HG03342 (cell line): ENCODE data around the gene HVCN1.
"Not testable (repeated sequence)": the region's sequence is repeated elsewhere in the genome, so short reads cannot be mapped to it uniquely, and the experiment has no call there.

Source experiments
- ATAC-seq: cut with Tn5 transposase; IDR thresholded peaks from one replicate; pipeline ENCODE4 v1.9.1; 2021; ENCODE audit warnings: mild to moderate bottlenecking, moderate library complexity; ENCODE audit not compliant: unreplicated experiment

Gene HVCN1

GRCh38 chr12:110668480-110669192 lies 20.3 kb downstream of the HVCN1 start:
- ATAC-seq, result no peak

GRCh38 chr12:110667671-110668070 lies 21.2 kb downstream of the HVCN1 start:
- ATAC-seq, result no peak

GRCh38 chr12:110666892-110667291 lies 22.0 kb downstream of the HVCN1 start:
- no peak for ATAC-seq

GRCh38 chr12:110661337-110661972 lies 27.5 kb downstream of the HVCN1 start:
- peak; percentile 87 for ATAC-seq

GRCh38 chr12:110658878-110659277 lies 30.0 kb downstream of the HVCN1 start:
- ATAC-seq, result no peak

GRCh38 chr12:110658242-110658641 lies 30.7 kb downstream of the HVCN1 start:
- no peak for ATAC-seq

- no peak for ATAC-seq
These were observed 31.2 kb downstream of the HVCN1 start for GRCh38 chr12:110657747-110658146.

- ATAC-seq, result no peak
These were observed 32.8 kb downstream of the HVCN1 start for GRCh38 chr12:110656071-110656655.

- not testable (repeated sequence) for ATAC-seq
These were observed 34.7 kb downstream of the HVCN1 start for GRCh38 chr12:110654238-110654637.

GRCh38 chr12:110649341-110649847 lies 39.5 kb downstream of the HVCN1 start:
- no peak for ATAC-seq

GRCh38 chr12:110647631-110648040 lies 41.3 kb downstream of the HVCN1 start:
- no peak for ATAC-seq

- no peak for ATAC-seq
These were observed 47.4 kb downstream of the HVCN1 start for GRCh38 chr12:110641521-110641920.

GRCh38 chr12:110640275-110641025 lies 48.5 kb downstream of the HVCN1 start:
- no peak for ATAC-seq

GRCh38 chr12:110639336-110640141 lies 49.4 kb downstream of the HVCN1 start:
- ATAC-seq, result no peak

- no peak for ATAC-seq
These were observed 50.1 kb downstream of the HVCN1 start for GRCh38 chr12:110638796-110639195.

- ATAC-seq, result no peak
These were observed 51.0 kb downstream of the HVCN1 start for GRCh38 chr12:110637869-110638441.

- ATAC-seq, result no peak
These were observed 52.4 kb downstream of the HVCN1 start for GRCh38 chr12:110636516-110636915.

- no peak for ATAC-seq
These were observed 53.9 kb downstream of the HVCN1 start for GRCh38 chr12:110635055-110635454.

GRCh38 chr12:110627500-110628195 lies 61.3 kb downstream of the HVCN1 start:
- no peak for ATAC-seq
